ENCODE data around the gene MAGI2.

- no peak for TF ChIP-seq CTCF (IDR thresholded peaks at IDR 0.05; ENCODE audit: extremely low read depth in 1 of 2, insufficient read depth in 1 of 2, low read depth in 1 of 2, low read length in 2 of 2)
- no peak for TF ChIP-seq POLR2A (IDR thresholded peaks at IDR 0.05; ENCODE audit: low read depth, low read length)
- TF ChIP-seq EZH2 (IDR thresholded peaks at IDR 0.05; ENCODE audit: borderline replicate concordance, low read depth, low read length, severe bottlenecking), result no peak
- TF ChIP-seq MAX (IDR thresholded peaks at IDR 0.05; ENCODE audit: insufficient read depth, insufficient read length), result no peak
- TF ChIP-seq POLR2AphosphoS5 (IDR thresholded peaks at IDR 0.05; ENCODE audit: insufficient read depth, low read depth, low read length), result no peak
- no peak for TF ChIP-seq MYC (IDR thresholded peaks at IDR 0.05; ENCODE audit: low read depth, low read length)
- no peak for TF ChIP-seq JUN (IDR thresholded peaks at IDR 0.05; ENCODE audit: borderline replicate concordance, insufficient read depth, insufficient read length, low read depth)
- TF ChIP-seq FOS (IDR thresholded peaks at IDR 0.05; ENCODE audit: borderline replicate concordance, insufficient read depth, low read length), result no peak
- TF ChIP-seq GATA2 (IDR thresholded peaks at IDR 0.05; ENCODE audit: insufficient read depth, insufficient read length, low read depth, low read length), result no peak
Measured at GRCh38 chr7:79414910-79415309, 38.6 kb downstream of the MAGI2 start.
